ENCODE results near the gene HOXB8.

The HOXB8 gene

GRCh38 chr17:48610282-48611211 lies 4.5 kb downstream of the HOXB8 start, which contains the start of gene HOXB7:
Gene HOXB7, minus strand, starts transcription at chr17:48611017. Its CDS starts 99 bp downstream, at chr17:48610918.
- DNase-seq (ENCODE audit: low spot score): no peak

DNA sequence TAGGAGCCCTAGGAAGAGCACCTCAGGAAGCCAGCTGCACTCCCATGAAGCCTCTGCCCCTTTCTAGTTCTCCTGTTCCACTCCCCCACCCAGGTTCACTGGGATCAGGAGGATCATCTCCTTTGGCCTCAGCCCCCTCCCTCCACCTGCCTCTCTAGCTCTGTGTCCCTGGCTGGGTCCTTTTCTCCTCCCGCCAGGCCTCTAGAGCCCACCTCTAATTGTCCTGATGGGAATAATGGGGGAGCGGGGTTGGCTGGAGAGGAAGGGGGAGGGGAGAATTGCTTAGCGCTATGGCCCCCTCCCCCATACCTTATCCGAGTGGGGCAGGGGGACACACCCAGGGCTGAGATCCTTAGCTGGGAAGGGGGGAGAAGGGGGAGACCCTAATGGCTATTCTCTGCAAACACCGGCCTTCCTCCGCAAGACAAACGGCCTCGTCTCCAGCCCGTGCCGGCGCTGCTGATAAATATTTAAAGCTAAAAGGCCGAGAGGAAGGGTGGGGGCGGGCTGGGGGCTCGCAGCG lies 5.3 kb downstream of the HOXB8 start:
- DNase-seq (ENCODE audit: low spot score): no peak

DNA sequence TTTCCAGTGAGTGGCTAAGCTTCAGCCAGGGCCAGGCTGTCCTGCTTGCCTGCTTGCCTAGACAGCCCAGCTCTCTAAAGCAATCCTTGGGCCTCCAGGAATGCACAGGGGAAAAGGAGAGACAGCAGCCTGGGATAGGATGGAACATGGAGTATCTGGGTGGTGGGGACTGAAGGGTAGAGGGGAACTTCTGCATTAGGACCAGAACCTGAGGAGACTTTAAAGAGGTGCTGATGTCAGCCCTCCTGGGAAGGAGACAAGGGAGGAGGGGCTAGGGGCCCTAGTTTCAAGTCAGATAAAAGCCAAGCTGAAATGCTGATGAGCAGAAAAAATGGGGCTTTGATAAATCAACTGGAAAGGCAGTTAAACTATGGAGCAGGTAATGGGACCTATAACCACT lies 6.1 kb downstream of the HOXB8 start:
- no peak for DNase-seq (ENCODE audit: low spot score)

DNA sequence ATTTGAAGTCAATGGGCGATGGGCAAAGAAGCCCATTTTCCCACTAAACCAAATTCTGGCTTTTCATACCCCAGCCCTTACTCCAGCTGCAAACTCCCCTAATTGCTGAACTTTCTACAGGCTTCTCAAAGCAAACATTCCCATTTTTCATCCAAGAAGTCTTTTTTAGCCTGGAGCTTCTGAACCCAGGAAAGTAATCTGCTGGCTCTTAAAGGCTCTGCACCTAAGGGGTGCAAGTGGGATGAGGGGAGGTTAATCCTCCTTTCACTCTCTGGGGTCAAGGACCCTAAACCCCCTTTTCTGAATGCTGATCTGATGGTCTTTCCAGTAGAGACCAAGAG lies 6.6 kb downstream of the HOXB8 start:
- DNase-seq (ENCODE audit: low spot score): no peak

GRCh38 chr17:48606892-48607614 lies 8.0 kb downstream of the HOXB8 start:
- no peak for DNase-seq (ENCODE audit: low spot score)

DNA sequence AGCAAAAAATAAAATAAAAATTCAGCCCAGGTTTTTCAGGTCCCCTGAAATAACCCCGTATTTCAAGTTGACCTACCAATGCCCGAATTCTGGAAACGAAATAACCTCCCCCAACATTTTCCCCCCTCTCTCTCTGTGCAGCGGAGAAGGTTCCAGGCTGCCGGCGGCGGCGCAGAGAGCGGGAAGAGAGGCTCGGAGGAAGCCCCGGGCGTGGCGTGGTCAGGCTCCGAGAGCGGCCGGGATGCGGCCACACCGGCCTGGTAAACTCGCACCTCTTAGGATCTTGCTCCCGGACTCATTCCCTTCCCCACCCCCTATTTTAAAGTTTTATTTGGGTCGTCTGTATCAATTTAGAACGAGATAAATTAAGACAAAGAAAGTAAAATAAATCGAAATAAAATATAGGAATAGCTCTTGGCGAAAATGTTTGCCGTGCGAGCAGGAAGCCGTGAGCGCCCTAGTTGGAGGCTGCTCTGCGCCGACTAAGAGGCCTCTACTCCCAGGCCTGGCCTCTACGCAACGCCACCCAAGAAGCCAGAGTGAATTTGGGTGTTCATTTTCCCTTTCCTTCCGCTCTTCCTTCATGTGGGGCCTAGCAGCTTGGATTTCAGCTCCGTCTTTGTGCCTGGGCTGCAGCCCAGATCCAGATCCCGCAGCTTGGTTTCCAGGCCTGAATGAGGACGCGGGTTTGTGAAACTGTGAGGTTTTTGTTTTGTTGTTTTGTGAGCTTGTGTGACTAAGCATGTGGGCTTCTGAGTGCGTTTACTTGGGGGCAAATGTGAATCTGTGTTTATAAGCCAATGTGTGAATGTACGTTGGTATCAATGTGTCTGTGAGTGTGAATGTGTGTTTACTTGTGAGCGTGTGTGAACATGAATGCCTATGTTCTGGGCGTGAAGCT lies 8.9 kb downstream of the HOXB8 start:
- no peak for DNase-seq (ENCODE audit: low spot score)

DNA sequence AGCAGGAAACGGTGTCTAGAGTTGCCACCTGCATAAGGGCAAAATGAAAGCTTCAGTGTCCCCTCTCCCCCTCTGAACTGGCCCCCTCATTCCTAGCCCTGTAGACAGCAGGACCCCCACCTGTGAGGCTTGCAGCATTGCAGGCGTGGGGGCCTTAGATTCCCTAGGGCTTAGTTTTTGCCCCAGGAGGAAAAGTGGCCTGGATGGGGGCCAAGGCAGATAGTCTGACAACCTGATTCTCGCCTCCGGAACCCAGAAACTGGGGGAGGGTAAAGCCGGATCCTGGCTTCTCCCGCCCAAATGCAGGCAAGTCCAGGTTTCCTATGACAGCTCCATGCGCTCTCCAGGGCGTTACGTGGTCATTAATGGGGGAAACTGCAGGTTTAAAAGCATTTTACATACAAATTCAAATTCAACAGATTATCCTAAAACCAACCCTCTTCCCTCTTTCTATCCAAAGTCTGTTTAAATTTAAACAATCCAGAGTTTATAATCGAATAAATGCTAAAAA lies 9.6 kb downstream of the HOXB8 start:
- DNase-seq (ENCODE audit: low spot score): no peak

DNA sequence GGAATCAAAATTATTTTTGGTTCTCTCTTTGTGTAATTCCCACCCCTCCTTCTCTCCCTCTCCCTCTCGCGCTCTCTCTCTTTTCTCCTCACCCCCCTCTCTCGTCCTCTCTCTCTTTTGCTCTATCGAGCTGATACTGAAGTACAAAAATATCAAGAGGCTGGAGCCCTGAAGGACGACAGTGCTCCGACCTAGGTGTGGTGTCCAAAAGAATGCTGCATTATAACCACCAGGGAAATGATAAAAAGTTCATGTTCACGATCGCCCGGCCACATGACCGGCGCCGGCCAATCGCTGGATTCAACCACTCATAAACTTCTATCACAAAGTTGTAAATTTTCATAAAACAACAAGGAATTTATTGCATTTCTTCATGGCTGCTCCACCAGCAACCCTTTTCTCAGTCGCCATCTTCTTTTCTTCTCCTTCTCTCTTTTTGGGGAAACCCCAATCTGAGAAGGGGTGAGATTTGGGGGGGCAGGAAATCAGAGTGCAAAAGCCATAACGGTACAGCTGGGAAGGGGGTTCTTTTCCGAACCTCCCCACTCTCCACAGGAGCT lies 10.2 kb downstream of the HOXB8 start, which contains the start of gene HOXB6:
HOXB6 (minus strand) TSS at position 217 of the 560 bp plus-strand sequence. CDS start 6,836 bp downstream, outside the sequence.
- no peak for DNase-seq (ENCODE audit: low spot score)

DNA sequence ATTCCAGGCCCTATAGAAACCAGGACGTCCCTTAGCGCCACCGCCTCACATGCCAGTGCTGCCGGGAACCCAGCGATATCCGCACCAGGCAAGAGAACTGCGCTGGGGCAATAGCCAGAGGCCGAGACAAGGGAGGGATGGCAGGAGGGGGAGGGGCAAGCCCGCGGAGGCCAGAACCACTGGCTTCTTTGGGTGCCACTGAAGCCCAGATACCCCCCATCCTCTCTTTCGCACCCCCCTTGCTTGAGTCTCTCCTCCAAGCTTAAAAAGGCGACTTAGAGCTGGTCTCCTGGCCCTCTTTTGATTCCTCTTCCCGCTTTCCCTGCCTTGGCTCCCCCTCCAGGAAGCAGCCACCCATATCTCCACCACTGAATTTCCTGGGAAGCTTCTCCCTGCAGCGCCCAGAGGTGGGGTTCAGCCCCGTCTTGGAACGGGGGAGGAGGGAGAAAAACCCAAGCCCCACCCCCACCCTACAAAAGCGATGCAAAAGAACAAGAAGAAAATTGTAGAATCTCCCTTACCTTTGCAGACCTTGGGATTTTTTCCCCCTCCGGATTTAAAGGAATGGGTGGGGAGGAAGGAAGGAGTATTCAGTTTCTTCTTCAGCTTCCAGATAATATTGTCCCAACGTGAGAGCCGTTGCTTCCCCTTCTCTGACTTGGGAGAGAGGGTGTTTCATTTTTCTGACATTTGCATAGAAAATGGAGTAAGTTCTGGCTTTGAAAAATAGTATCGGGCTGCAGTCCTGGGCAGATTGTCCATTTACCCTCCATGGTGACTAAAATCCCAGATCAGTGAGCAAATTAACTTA lies 10.9 kb downstream of the HOXB8 start:
- no peak for DNase-seq (ENCODE audit: low spot score)

GRCh38 chr17:48601539-48602425 lies 13.3 kb downstream of the HOXB8 start:
- DNase-seq (ENCODE audit: low spot score): no peak

GRCh38 chr17:48601207-48601538 lies 13.9 kb downstream of the HOXB8 start:
- no peak for DNase-seq (ENCODE audit: low spot score)

- no peak for DNase-seq (ENCODE audit: low spot score)
Observed at GRCh38 chr17:48600244-48601098, 14.6 kb downstream of the HOXB8 start.

- DNase-seq (ENCODE audit: low spot score): no peak
Observed at GRCh38 chr17:48599354-48599753, 15.7 kb downstream of the HOXB8 start.

- DNase-seq (ENCODE audit: low spot score): no peak
Observed at GRCh38 chr17:48598736-48599135, 16.4 kb downstream of the HOXB8 start.

DNA sequence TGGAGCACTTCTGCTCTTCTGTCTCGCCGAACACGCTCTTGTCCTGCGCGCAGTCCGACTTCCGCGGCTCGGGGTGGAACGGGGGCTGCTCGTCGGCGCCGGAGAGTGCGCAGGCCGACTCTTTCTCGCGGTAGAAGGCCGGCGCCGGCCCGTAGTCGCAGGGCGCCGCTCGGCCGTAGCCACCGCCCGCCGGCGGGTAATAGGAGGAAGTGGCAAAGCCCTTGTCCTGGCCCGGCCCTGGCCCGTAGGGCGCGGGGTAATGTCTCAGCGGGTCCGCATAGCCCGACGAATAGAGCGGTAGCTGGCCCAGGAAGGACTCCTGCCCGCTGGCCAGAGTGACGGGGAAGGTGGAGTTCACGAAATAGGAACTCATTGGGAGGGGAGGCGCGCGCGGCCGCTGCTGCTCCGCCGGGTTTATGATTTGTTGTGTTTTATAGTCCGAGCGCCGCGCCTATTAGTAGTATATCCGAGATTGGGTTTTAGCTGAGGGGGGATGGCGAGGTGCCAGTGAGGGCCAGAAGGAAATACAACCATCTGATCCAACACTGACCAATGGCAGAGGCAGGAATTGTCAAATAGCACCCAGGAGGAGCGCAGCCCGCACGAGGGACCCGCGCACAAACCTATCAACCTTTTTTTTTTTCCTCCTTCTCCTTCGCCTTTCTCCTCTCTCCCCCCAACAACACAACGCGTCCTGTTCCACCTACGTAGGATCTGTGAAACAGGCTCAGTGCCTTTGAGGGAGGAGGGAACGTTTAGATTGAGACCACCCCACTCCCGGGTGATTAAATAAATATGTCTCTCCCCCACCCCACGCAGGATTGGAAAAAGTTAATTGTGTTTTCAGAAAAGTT lies 17.1 kb downstream of the HOXB8 start:
- no peak for DNase-seq (ENCODE audit: low spot score)

DNA sequence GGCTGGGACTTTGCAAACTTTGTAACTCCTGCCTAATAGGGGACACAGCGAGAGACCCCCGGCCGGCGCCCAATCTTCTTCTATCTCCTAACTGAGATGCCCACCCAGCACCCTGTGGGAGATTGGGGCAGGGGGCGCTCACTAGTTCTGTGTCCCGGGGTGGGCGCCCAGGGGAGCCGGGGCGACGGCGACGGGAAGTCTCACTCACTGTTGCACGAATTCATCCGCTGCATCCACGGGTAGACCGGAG lies 17.6 kb downstream of the HOXB8 start:
- DNase-seq (ENCODE audit: low spot score): no peak

DNA sequence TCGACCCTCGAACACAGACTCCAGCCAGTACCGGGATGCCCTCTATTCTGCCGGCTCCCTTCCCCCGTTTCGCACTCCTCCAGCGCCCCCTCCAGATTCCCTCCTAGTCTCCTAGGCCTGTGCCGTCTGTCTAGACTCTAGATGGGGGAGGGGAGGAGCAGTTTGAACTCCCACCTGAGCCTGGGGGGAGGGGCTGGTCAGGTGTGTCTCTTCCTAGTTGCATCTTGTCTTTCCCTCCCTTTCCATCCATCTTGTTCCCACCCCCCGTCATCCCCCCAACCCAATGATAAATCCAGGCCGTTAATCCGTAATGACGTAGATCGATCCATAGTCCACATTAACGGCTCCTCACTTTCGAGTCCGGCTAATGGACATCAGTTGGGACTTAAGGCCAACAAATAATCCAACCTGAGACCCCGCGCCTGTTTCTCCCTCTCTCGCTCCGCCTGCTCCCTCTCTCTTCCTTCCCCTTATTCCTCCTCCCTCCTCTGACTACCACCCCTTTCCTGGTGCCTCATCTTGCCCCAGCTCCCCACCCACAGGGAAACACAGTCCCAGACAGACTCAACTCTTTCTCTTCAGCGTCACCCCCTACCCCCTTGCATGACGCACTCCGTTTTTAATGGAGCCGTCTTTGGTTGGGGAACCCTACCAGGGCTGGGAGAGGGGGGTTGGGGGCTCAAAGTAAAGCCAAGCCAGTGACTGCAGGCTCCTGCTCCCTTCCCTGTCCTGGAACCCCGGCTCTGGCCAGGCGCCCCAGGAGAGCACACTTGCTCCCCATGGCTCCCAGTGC lies 18.2 kb downstream of the HOXB8 start:
- no peak for DNase-seq (ENCODE audit: low spot score)

All from globus pallidus (tissue), 1 donor.